HG03039 (cell line): ENCODE results near the gene LYG1.
"Not testable (repeated sequence)": the region's sequence is repeated elsewhere in the genome, so short reads cannot be mapped to it uniquely, and the experiment has no call there.

ENCODE experiments used
- ATAC-seq: cut with Tn5 transposase; IDR thresholded peaks from one replicate; pipeline ENCODE4 v1.9.1; 2021; ENCODE audit warnings: mild to moderate bottlenecking, moderate library complexity; ENCODE audit not compliant: unreplicated experiment

The LYG1 gene

GRCh38 chr2:99278195-99278765 is 22.7 kb downstream of the LYG1 start:
- ATAC-seq, result not testable (repeated sequence)

- no peak for ATAC-seq
Observed at GRCh38 chr2:99275882-99276281, 25.1 kb downstream of the LYG1 start.

- no peak for ATAC-seq
Observed at GRCh38 chr2:99261242-99261641, 39.8 kb downstream of the LYG1 start.

GRCh38 chr2:99260184-99260583 is 40.8 kb downstream of the LYG1 start:
- ATAC-seq, result no peak

- no peak for ATAC-seq
Observed at GRCh38 chr2:99259465-99259864, 41.5 kb downstream of the LYG1 start.

- ATAC-seq, result no peak
Observed at GRCh38 chr2:99256677-99257076, 44.3 kb downstream of the LYG1 start.

- no peak for ATAC-seq
Observed at GRCh38 chr2:99255491-99256318, 45.3 kb downstream of the LYG1 start, which contains the start of gene LYG2. TSS of gene LYG2 (minus strand) at chr2:99255666. CDS start at chr2:99254260, 1,406 bp downstream.

- no peak for ATAC-seq
Observed at GRCh38 chr2:99249951-99250350, 51.0 kb downstream of the LYG1 start.

GRCh38 chr2:99242151-99242550 is 58.8 kb downstream of the LYG1 start:
- ATAC-seq, result no peak

- no peak for ATAC-seq
Observed at GRCh38 chr2:99240431-99240830, 60.6 kb downstream of the LYG1 start.

- no peak for ATAC-seq
Observed at GRCh38 chr2:99238599-99238998, 62.4 kb downstream of the LYG1 start.
